ENCODE data around the gene TRAPPC11. TPM values are rescaled to one million over a fixed set of nuclear protein-coding genes. Genes with fewer than 3 reads are reported as not detected.
"Not testable (repeated sequence)": the region's sequence is repeated elsewhere in the genome, so short reads cannot be mapped to it uniquely, and the experiment has no call there.

TRAPPC11 gene
- total and polyA plus RNA-seq, 11 donors, result 10.4 to 28.5 (median 21.6) TPM

DNA sequence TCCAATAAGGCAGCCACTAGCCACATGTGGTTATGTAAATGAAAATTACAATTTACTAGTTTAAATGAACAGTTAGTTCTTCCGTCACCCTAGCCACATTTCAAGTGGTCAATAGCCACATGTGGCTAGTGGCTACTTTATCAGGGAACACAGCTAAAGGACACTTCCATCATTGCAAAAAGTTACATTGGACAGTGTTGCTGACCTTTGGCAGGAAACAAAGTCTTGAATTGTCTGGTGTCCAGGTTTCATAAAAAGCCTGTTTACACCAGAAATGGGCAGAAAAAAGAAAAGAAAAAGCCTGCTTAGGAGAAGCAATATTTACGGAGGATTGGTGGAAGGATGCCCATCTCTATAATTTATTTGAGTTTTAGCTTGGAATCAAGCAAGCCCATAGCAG is 38.7 kb upstream of the TRAPPC11 start:
- no peak overlapping the region for H3K4me3 ChIP-seq
- DNase-seq, result no peak
- H3K27me3 ChIP-seq, result no peaks in the 10 kb centered on the region
- no peaks in the 10 kb centered on the region for H3K36me3 ChIP-seq
- peaks cover 0 to 12% (median 0%) of the 10 kb centered on the region in 12 donors for H3K4me1 ChIP-seq
- no peaks in the 10 kb centered on the region for H3K9me3 ChIP-seq
- ATAC-seq, result no peak
- H3K27ac ChIP-seq, result no peak overlapping the region
- intact Hi-C loops (cut with DNase I), result no loop called here
- TF ChIP-seq POLR2A (IDR thresholded peaks at IDR 0.05), result no peak
- TF ChIP-seq, protein P1, sequence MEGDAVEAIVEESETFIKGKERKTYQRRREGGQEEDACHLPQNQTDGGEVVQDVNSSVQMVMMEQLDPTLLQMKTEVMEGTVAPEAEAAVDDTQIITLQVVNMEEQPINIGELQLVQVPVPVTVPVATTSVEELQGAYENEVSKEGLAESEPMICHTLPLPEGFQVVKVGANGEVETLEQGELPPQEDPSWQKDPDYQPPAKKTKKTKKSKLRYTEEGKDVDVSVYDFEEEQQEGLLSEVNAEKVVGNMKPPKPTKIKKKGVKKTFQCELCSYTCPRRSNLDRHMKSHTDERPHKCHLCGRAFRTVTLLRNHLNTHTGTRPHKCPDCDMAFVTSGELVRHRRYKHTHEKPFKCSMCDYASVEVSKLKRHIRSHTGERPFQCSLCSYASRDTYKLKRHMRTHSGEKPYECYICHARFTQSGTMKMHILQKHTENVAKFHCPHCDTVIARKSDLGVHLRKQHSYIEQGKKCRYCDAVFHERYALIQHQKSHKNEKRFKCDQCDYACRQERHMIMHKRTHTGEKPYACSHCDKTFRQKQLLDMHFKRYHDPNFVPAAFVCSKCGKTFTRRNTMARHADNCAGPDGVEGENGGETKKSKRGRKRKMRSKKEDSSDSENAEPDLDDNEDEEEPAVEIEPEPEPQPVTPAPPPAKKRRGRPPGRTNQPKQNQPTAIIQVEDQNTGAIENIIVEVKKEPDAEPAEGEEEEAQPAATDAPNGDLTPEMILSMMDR (IDR thresholded peaks at IDR 0.05), result no peak
- 61 to 92% (median 89%) methylated on average over 2 of the region's 2 CpGs for WGBS, 4 donors

DNA sequence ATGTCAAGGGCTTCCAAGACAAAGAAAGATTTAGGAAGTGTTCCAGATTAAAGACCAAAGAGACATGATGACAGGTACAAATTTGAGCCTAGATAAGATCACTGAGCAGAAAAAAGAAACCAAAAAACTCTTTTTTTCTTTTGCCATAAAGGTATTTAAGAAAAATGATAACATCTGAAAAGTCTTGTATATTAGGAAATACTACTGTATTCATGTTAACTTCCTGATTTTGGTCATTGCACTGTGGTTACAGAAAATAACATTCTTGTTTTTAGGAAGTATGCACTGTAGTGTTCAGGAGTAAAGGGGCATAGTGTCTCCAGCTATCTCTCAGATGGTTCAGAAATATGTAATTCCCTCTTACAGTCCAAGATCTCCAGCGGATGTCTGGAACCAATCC is 37.2 kb upstream of the TRAPPC11 start:
- ATAC-seq (no peak), DNase-seq (no peak)
- no peaks in the 10 kb centered on the region for H3K9me3 ChIP-seq
- H3K27me3 ChIP-seq, result no peaks in the 10 kb centered on the region
- H3K4me1 ChIP-seq, result peaks cover 0 to 12% (median 0%) of the 10 kb centered on the region in 12 donors
- 64 to 88% (median 73%) methylated on average over 1 of the region's 1 CpG for WGBS, 4 donors
- no peaks in the 10 kb centered on the region for H3K36me3 ChIP-seq
- intact Hi-C loops (cut with DNase I), result no loop called here
- H3K27ac ChIP-seq, result no peak overlapping the region
- no peak overlapping the region for H3K4me3 ChIP-seq
- TF ChIP-seq POLR2A (IDR thresholded peaks at IDR 0.05), result no peak
- TF ChIP-seq, protein P1 (IDR thresholded peaks at IDR 0.05), result no peak

DNA sequence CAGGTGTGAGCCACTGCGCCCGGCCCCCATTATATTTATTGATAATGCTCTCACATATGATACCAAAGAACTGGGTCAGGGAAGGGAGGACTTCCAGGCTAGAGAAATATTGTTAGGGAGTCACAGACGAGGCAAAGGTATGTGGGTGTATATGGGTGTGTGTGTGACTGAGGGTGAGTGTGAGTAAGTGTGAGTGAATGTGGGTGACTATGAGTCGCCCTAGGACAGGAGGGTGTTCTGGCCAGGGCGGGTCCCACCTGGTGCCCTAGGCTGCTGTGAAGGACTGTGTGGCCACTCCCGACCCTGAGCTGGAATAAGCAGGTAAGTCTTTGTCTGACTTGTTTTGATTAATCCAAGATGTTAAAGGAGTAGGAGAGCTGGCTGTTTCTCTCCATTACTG is 34.5 kb upstream of the TRAPPC11 start:
- Histone ChIP-seq H3K4me3 (no peak overlapping the region), H3K4me1 (peaks cover 0 to 12% (median 0%) of the 10 kb centered on the region in 12 donors), H3K9me3 (no peaks in the 10 kb centered on the region), H3K36me3 (no peaks in the 10 kb centered on the region), H3K27ac (no peak overlapping the region), H3K27me3 (no peaks in the 10 kb centered on the region)
- intact Hi-C loops (cut with DNase I), result no loop called here
- WGBS, 4 donors, result 86 to 92% (median 91%) methylated on average over 6 of the region's 6 CpGs
- ATAC-seq (no peak), DNase-seq (no peak)
- TF ChIP-seq POLR2A (IDR thresholded peaks at IDR 0.05), result no peak
- TF ChIP-seq, protein P1 (IDR thresholded peaks at IDR 0.05), result no peak

DNA sequence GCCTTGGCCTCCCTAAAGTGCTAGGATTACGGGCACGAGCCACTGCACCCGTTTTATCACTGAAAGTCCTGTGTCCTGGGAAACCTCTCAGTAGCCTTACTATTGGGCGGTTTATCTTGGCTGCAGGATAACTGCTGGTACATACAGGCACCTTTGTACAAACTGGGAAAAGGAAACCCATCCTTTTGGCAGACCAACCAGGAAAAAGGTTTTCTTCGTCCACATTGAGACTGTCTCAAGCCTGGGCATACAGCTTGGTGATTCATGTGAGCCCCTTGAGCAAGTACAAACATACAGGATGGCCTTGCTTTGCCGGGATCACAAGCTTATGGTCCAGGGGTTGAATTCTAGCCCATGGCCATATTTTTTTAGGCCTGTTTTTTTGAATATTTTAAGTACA is 32.9 kb upstream of the TRAPPC11 start:
- intact Hi-C loops (cut with DNase I), result no loop called here
- DNase-seq (no peak), ATAC-seq (no peak)

DNA sequence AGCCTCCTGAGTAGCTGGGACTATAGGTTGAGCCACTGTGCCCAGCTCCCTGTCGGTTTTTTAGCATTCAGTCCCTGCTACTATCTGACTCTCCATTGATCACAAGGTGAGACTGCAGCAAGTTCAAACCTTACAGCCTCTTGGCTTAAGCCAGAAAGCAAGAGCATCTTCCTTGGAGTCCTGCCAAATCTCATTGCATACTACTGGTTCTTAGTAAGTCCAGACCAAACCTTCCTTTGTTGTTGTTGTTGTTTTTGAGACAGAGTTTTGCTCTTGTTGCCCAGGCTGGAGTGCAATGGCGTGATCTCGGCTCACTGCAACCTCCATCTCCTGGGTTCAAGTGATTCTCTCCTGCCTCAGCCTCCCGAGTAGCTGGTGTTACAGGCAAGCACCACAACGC is 31.8 kb upstream of the TRAPPC11 start:
- H3K27ac ChIP-seq; DNase-seq; ATAC-seq; H3K4me1 ChIP-seq; H3K9me3 ChIP-seq; intact Hi-C loops (cut with DNase I); H3K36me3 ChIP-seq; H3K27me3 ChIP-seq; H3K4me3 ChIP-seq: not testable (repeated sequence)
- WGBS, 4 donors, result 91 to 94% (median 93%) methylated on average over 5 of the region's 5 CpGs

More for the DNA sequence above, 32.9 kb upstream of the TRAPPC11 start:
- WGBS, 4 donors, result 85 to 92% (median 88%) methylated on average over 6 of the region's 6 CpGs
- no peak for TF ChIP-seq POLR2A (IDR thresholded peaks at IDR 0.05)
- TF ChIP-seq, protein P1 (IDR thresholded peaks at IDR 0.05), result no peak
- Histone ChIP-seq H3K9me3 (no peaks in the 10 kb centered on the region), H3K27me3 (no peaks in the 10 kb centered on the region), H3K36me3 (no peaks in the 10 kb centered on the region), H3K27ac (no peak overlapping the region), H3K4me1 (peaks cover 0 to 12% (median 0%) of the 10 kb centered on the region in 12 donors), H3K4me3 (no peak overlapping the region)
